PFSK-1 (cell line): Measurements from ENCODE around the gene ARHGEF16.

ENCODE experiments used
- FOXP2 ChIP-seq: optimal IDR thresholded peaks from 2 replicates; pipeline ENCODE3; 2011; ENCODE audit warnings: borderline replicate concordance, control low read depth, inconsistent platforms; ENCODE audit not compliant: insufficient read depth; ENCODE audit errors: extremely low read length, extremely low read depth
- POLR2AphosphoS5 ChIP-seq: IDR thresholded peaks from 2 replicates; pipeline ENCODE4 v1.6.1; 2012; ENCODE audit warnings: low read depth, mild to moderate bottlenecking, control low read depth, low read length, moderate library complexity
- SIN3A ChIP-seq: IDR thresholded peaks from 2 replicates; pipeline ENCODE4 v1.6.1; 2012; ENCODE audit warnings: mild to moderate bottlenecking, low read length, moderate library complexity, borderline replicate concordance; ENCODE audit not compliant: insufficient read depth
- TAF1 ChIP-seq: IDR thresholded peaks from 2 replicates; pipeline ENCODE4 v1.6.1; 2012; ENCODE audit warnings: low read length, control low read depth, borderline replicate concordance; ENCODE audit not compliant: insufficient read depth
- TF ChIP-seq, protein P1 (sequence below), 2 experiments: IDR thresholded peaks; 2 replicates each; pipeline versions ENCODE4 v1.6.1 to v1.8.0; 2011 to 2012; ENCODE audit warnings: low read depth in 2 of 2, low read length in 2 of 2, control low read depth in 1 of 2, inconsistent platforms in 1 of 2, mild to moderate bottlenecking in 1 of 2, moderate library complexity in 1 of 2; ENCODE audit not compliant: insufficient read depth in 1 of 2

ARHGEF16 gene

DNA sequence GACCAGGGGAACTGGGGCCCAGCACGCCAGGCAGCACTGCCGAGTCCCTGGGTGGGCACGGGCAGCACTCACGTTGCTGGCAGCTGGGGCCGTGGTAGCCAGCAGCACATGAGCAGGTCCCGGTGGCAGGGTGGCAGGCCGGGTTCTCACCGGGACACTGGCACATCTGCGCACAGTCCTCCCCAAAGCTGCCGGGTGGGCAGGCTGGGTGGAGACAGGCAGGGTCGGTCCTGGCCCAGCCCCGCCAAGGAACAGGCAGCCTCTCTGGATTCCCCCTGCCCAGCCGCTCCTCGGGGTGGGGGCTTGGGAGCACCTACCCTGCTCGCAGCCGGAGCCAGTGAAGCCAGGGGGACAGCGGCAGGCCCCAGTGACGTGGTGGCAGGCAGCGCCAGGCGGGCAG is 42.5 kb downstream of the ARHGEF16 start:
- TF ChIP-seq FOXP2 (no peak), TAF1 (no peak), SIN3A (no peak), POLR2AphosphoS5 (no peak)
- TF ChIP-seq, protein P1, sequence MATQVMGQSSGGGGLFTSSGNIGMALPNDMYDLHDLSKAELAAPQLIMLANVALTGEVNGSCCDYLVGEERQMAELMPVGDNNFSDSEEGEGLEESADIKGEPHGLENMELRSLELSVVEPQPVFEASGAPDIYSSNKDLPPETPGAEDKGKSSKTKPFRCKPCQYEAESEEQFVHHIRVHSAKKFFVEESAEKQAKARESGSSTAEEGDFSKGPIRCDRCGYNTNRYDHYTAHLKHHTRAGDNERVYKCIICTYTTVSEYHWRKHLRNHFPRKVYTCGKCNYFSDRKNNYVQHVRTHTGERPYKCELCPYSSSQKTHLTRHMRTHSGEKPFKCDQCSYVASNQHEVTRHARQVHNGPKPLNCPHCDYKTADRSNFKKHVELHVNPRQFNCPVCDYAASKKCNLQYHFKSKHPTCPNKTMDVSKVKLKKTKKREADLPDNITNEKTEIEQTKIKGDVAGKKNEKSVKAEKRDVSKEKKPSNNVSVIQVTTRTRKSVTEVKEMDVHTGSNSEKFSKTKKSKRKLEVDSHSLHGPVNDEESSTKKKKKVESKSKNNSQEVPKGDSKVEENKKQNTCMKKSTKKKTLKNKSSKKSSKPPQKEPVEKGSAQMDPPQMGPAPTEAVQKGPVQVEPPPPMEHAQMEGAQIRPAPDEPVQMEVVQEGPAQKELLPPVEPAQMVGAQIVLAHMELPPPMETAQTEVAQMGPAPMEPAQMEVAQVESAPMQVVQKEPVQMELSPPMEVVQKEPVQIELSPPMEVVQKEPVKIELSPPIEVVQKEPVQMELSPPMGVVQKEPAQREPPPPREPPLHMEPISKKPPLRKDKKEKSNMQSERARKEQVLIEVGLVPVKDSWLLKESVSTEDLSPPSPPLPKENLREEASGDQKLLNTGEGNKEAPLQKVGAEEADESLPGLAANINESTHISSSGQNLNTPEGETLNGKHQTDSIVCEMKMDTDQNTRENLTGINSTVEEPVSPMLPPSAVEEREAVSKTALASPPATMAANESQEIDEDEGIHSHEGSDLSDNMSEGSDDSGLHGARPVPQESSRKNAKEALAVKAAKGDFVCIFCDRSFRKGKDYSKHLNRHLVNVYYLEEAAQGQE (IDR thresholded peaks at IDR 0.05; ENCODE audit: insufficient read depth in 1 of 2, low read depth in 2 of 2, low read length in 2 of 2): no peak

DNA sequence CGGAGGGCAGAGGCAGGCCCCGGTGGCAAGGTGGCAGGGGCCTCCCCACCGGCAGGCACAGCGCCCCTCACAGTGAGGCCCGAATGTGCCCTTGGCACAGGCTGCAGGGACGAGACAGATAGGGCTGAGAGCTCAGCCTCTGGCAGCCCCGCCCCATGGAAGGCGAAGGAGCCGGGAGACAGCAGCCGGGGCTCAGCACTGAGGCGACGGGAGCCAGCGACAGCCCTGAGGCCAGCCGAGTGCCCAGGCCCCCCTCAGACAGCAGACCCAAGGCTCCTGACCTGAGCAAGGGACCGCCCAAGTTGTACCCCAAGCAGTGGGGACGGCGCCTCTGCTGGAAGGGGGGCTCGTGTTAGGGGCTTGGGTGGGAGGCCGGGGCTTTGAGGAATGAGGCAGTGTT is 43.1 kb downstream of the ARHGEF16 start:
- TF ChIP-seq, protein P1 (IDR thresholded peaks at IDR 0.05; ENCODE audit: insufficient read depth in 1 of 2, low read depth in 2 of 2, low read length in 2 of 2): no peak
- no peak for TF ChIP-seq POLR2AphosphoS5
- no peak for TF ChIP-seq FOXP2
- TF ChIP-seq TAF1: no peak
- TF ChIP-seq SIN3A: no peak

DNA sequence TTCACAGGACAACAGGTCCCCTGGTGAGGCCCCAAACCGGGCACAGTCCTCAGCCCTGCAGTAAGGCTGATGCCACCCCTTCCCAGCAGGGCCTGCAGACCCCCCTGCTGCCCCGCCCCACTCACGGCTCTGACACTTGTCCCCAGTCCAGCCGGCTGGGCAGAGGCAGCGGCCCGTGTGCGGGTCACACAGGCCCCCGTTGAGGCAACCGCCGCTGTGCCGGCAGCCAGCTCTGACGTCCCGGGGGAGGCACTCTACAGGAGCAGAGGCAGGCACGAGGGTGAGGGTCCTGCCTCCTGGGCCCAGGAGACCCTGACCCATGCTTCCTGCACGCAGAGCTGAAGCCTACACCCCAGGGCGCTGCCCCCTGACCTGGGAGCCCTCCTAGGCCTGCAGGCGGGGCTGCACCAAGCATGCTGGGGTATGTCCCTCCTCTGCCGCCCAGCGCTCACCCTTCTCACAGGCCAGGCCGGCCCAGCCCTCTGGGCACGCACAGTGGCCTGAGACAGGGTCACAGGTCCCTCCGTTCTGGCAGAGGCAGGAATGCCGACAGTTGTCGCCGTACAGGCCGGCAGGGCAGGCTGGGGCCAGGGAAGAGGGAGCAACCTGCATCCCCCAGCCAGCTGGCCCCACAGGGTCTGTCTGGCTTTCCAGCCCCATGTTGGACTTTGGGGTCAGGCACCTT is 43.9 kb downstream of the ARHGEF16 start:
- TF ChIP-seq FOXP2 (no peak), SIN3A (no peak), TAF1 (no peak)
- TF ChIP-seq, protein P1 (IDR thresholded peaks at IDR 0.05; ENCODE audit: insufficient read depth in 1 of 2, low read depth in 2 of 2, low read length in 2 of 2): no peak

DNA sequence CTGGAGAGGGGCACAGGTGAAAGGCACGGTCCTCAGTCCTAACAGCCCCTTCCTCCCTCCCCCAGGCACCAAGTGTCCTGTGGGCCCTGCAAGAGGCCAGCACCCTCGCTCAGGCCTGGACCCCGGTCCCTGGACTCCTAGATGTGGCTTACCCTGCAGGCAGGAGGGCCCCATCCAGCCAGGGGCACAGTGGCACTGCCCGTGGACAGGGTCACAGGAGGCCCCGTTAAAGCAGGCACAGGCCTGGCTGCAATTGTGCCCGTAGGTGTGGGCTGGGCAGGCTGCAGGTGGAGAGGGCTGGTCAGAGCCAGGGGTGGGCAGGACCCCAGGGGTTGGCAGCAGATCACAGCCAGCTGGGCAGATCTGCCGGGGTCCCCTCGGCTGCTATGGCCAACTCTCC is 44.5 kb downstream of the ARHGEF16 start:
- TF ChIP-seq POLR2AphosphoS5: no peak

DNA sequence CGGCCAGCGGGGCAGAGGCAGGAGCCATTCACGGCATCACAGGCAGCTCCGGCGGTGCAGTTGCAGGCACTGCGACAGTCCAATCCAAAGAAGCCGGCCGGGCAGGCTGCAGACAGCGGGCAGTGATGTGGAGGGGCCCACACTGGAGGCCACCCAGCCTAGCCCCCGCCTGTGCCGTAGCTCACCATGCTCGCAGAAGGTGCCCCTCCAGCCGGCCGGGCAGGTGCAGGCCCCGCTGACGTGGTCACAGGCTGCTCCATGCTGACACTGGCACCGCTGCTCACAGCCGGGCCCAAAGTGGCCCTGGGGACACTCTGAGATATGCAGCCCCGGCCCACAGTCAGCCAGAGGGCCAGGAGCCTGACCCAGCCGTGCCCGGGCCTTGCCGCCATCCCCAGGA is 45.1 kb downstream of the ARHGEF16 start:
- TF ChIP-seq, protein P1 (IDR thresholded peaks at IDR 0.05; ENCODE audit: insufficient read depth in 1 of 2, low read depth in 2 of 2, low read length in 2 of 2): no peak
- TF ChIP-seq TAF1: no peak
- TF ChIP-seq FOXP2: no peak
- TF ChIP-seq SIN3A: no peak
- no peak for TF ChIP-seq POLR2AphosphoS5
